ENCODE data around the gene VPS33B. TPM values are rescaled to one million over a fixed set of nuclear protein-coding genes. Genes with fewer than 3 reads are reported as not detected.

The VPS33B gene
- total RNA-seq, 2 donors from 2014 or later: 7.3 to 12.2 TPM

GRCh38 chr15:90981681-90982080 is 40.7 kb downstream of the VPS33B start:
- H3K4me1 ChIP-seq (ENCODE audit: control insufficient read depth in 1 of 2, low read depth in 2 of 2): no peaks in the 10 kb centered on the region
- H3K9me3 ChIP-seq: no peaks in the 10 kb centered on the region
- H3K36me3 ChIP-seq: peaks cover 4% of the 10 kb centered on the region
- no peak overlapping the region for H3K27ac ChIP-seq
- no peak overlapping the region for H3K4me3 ChIP-seq
- no peak for ATAC-seq (ENCODE audit: insufficient number of reproducible peaks, low FRiP score, low read depth)
- TF ChIP-seq CTCF (IDR thresholded peaks at IDR 0.05): no peak
- no peaks in the 10 kb centered on the region for H3K27me3 ChIP-seq (replicated peaks; ENCODE audit: insufficient read depth)
- no peak for DNase-seq (ENCODE audit: low spot score)

DNA sequence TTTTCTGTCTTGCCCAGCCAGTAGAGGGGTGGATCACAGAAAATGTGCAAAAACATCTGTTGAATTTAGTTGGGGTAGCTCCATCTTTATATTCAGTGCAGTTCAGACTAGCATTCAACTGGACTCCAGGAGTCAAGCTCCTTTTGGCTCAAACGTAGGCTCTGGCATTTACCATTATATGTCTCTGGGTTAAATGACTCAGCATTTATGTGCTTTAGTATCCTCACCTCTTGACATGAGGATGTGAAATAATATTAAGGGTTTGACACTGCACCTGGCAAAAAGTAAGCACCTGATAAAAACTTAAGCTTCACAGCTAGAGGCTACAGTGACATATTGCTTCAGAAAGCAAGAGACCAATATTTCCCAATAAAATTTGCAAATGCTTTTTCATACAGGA is 42.8 kb downstream of the VPS33B start:
- Histone ChIP-seq H3K36me3 (peaks cover 4% of the 10 kb centered on the region), H3K4me3 (no peak overlapping the region), H3K27ac (no peak overlapping the region), H3K4me1 (ENCODE audit: control insufficient read depth in 1 of 2, low read depth in 2 of 2) (no peaks in the 10 kb centered on the region), H3K9me3 (no peaks in the 10 kb centered on the region), H3K27me3 (replicated peaks; ENCODE audit: insufficient read depth) (no peaks in the 10 kb centered on the region)
- TF ChIP-seq CTCF (IDR thresholded peaks at IDR 0.05): no peak
- ATAC-seq (ENCODE audit: insufficient number of reproducible peaks, low FRiP score, low read depth) (no peak), DNase-seq (ENCODE audit: low spot score) (no peak)

GRCh38 chr15:90974216-90974615 is 48.2 kb downstream of the VPS33B start:
- Histone ChIP-seq H3K27ac (no peak overlapping the region), H3K4me3 (no peak overlapping the region), H3K36me3 (peaks cover 2% of the 10 kb centered on the region), H3K27me3 (replicated peaks; ENCODE audit: insufficient read depth) (no peaks in the 10 kb centered on the region), H3K9me3 (no peaks in the 10 kb centered on the region), H3K4me1 (ENCODE audit: control insufficient read depth in 1 of 2, low read depth in 2 of 2) (no peaks in the 10 kb centered on the region)
- ATAC-seq (ENCODE audit: insufficient number of reproducible peaks, low FRiP score, low read depth): no peak
- DNase-seq (ENCODE audit: low spot score): no peak
- TF ChIP-seq CTCF (IDR thresholded peaks at IDR 0.05): no peak

DNA sequence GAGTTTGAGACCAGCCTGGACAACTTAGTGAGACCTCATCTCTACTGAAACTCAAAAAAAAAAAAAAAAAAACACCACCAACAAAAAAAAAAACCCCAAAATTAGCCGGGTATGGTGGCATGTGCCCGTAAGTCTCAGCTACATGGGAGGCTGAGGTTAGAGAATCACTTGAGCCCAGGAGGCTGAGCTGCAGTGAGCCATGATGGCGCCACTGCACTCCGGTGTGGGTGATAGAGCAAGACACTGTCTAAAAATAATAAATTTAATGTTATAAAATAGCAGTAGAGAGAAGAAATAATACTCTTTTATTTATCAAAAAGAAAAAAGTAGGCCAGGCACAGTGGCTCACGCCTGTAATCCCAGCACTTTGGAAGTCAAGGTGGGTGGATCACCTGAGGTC is 50.3 kb downstream of the VPS33B start:
- Histone ChIP-seq H3K36me3 (peaks cover 3% of the 10 kb centered on the region), H3K27me3 (replicated peaks; ENCODE audit: insufficient read depth) (no peaks in the 10 kb centered on the region), H3K9me3 (no peaks in the 10 kb centered on the region), H3K4me1 (ENCODE audit: control insufficient read depth in 1 of 2, low read depth in 2 of 2) (no peaks in the 10 kb centered on the region), H3K27ac (no peak overlapping the region), H3K4me3 (no peak overlapping the region)
- ATAC-seq (ENCODE audit: insufficient number of reproducible peaks, low FRiP score, low read depth) (no peak), DNase-seq (ENCODE audit: low spot score) (no peak)
- no peak for TF ChIP-seq CTCF (IDR thresholded peaks at IDR 0.05)

GRCh38 chr15:90970274-90970673 is 52.1 kb downstream of the VPS33B start:
- Histone ChIP-seq H3K27ac (no peak overlapping the region), H3K9me3 (no peaks in the 10 kb centered on the region), H3K4me3 (no peak overlapping the region), H3K27me3 (replicated peaks; ENCODE audit: insufficient read depth) (no peaks in the 10 kb centered on the region), H3K4me1 (ENCODE audit: control insufficient read depth in 1 of 2, low read depth in 2 of 2) (no peaks in the 10 kb centered on the region), H3K36me3 (peaks cover 9% of the 10 kb centered on the region)
- no peak for TF ChIP-seq CTCF (IDR thresholded peaks at IDR 0.05)
- DNase-seq (ENCODE audit: low spot score) (no peak), ATAC-seq (ENCODE audit: insufficient number of reproducible peaks, low FRiP score, low read depth) (no peak)
